ENCODE measurements around the gene KCTD17. TPM values are rescaled to one million over a fixed set of nuclear protein-coding genes. Genes with fewer than 3 reads are reported as not detected.

The KCTD17 gene
- total and polyA plus RNA-seq, 2 of the 13 experiments (the other 11 are each of a cell fraction or from before 2014, with no cell fraction given): 5.3 to 11.7 TPM

DNA sequence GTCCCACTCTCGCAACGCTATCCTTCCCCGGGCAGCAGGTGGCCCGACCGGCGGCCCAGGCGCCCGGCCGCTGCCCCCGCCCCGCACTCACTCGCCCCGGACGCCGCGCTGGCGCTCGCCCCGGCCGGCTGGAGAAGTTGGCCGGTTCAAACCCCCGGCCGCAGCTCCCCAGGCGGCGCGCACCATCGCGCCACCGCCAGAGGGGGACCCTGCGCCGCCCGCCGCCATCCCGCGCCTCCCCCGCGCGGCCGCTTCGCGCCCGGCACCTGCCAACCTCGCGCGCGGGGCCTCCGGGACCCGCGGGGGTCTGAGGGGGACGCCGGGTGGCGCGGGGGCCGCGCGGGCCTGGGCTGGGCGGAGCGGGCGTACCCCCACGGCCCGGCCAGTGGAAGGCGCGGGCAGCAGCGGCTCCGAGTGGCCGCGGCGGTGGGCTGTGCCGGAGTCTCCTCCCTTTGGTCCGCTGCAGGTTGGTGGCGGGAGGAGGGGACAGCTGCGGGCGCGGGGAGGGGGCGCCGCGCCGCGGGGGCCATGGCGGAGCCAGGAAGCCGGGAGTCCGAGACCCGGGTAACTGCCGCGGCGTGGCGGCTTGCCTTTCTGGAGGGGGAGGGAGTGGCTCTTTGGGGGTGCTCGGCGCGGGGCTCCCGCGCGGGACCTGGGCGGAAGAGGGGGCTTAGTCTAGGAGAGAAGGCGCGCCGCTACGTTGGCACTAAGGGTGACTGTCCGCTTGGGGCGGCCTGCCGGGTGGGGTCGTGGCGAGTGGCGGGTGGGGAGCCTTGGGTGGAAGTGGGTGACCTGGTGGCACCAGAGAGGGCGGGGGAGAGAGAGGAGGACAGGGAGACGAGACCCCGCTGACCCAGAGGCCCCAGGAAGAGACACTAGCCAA lies 32.0 kb upstream of the KCTD17 start, which contains the start of the genes MPST and TST (continued):
- TF ChIP-seq KDM5B (CRISPR knock-in tag; IDR thresholded peaks at IDR 0.05; ENCODE audit: borderline replicate concordance) (no peak; the same call in none of the 2 replicates), ZZZ3 (CRISPR knock-in tag; IDR thresholded peaks at IDR 0.05; ENCODE audit: borderline replicate concordance) (no peak), ZNF572 (CRISPR knock-in tag; IDR thresholded peaks at IDR 0.05) (no peak), ELF4 (CRISPR knock-in tag; IDR thresholded peaks at IDR 0.05; ENCODE audit: borderline replicate concordance) (no peak), NBN (conservative IDR thresholded peaks at IDR 0.05) (no peak), ADNP (CRISPR knock-in tag; IDR thresholded peaks at IDR 0.05) (no peak), ESRRA (CRISPR knock-in tag; IDR thresholded peaks at IDR 0.05; ENCODE audit: low read depth) (no peak), PHF21A (CRISPR knock-in tag; IDR thresholded peaks at IDR 0.05) (peak; percentile 20; the same call in 1 of the 2 replicates), YEATS4 (CRISPR knock-in tag; IDR thresholded peaks at IDR 0.05; ENCODE audit: borderline replicate concordance) (peak; percentile 14; the same call in 1 of the 2 replicates), JUNB (CRISPR knock-in tag; IDR thresholded peaks at IDR 0.05; ENCODE audit: borderline replicate concordance) (no peak), GATAD2A (CRISPR knock-in tag; IDR thresholded peaks at IDR 0.05) (no peak), GMEB2 (CRISPR knock-in tag; IDR thresholded peaks at IDR 0.05; ENCODE audit: low read depth) (no peak), HES4 (CRISPR knock-in tag; IDR thresholded peaks at IDR 0.05; ENCODE audit: borderline replicate concordance) (no peak), ZNF670 (CRISPR knock-in tag; IDR thresholded peaks at IDR 0.05; ENCODE audit: borderline replicate concordance) (no peak), RFX5 (IDR thresholded peaks at IDR 0.05; ENCODE audit: low read depth, low read length) (no peak), ZSCAN30 (CRISPR knock-in tag; IDR thresholded peaks at IDR 0.05) (no peak; the same call in 1 of the 2 replicates), ARHGAP35 (CRISPR knock-in tag; IDR thresholded peaks at IDR 0.05; ENCODE audit: borderline replicate concordance) (no peak), PHF8 (CRISPR knock-in tag; IDR thresholded peaks at IDR 0.05) (no peak; the same call in 1 of the 2 replicates), ZNF296 (CRISPR knock-in tag; conservative IDR thresholded peaks at IDR 0.05) (0 out of 2 replicates have a peak, but pooled peaks have one; percentile 37), SMAD9 (CRISPR knock-in tag; IDR thresholded peaks at IDR 0.05) (peak; percentile 66; the same call in 1 of the 2 replicates), ASH2L (IDR thresholded peaks at IDR 0.05; ENCODE audit: insufficient read length, low read depth, low read length) (no peak), HOXA3 (CRISPR knock-in tag; IDR thresholded peaks at IDR 0.05) (peak; percentile 28), PHF20 (CRISPR knock-in tag; IDR thresholded peaks at IDR 0.05) (no peak)
- TF ChIP-seq, protein P1, sequence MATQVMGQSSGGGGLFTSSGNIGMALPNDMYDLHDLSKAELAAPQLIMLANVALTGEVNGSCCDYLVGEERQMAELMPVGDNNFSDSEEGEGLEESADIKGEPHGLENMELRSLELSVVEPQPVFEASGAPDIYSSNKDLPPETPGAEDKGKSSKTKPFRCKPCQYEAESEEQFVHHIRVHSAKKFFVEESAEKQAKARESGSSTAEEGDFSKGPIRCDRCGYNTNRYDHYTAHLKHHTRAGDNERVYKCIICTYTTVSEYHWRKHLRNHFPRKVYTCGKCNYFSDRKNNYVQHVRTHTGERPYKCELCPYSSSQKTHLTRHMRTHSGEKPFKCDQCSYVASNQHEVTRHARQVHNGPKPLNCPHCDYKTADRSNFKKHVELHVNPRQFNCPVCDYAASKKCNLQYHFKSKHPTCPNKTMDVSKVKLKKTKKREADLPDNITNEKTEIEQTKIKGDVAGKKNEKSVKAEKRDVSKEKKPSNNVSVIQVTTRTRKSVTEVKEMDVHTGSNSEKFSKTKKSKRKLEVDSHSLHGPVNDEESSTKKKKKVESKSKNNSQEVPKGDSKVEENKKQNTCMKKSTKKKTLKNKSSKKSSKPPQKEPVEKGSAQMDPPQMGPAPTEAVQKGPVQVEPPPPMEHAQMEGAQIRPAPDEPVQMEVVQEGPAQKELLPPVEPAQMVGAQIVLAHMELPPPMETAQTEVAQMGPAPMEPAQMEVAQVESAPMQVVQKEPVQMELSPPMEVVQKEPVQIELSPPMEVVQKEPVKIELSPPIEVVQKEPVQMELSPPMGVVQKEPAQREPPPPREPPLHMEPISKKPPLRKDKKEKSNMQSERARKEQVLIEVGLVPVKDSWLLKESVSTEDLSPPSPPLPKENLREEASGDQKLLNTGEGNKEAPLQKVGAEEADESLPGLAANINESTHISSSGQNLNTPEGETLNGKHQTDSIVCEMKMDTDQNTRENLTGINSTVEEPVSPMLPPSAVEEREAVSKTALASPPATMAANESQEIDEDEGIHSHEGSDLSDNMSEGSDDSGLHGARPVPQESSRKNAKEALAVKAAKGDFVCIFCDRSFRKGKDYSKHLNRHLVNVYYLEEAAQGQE (IDR thresholded peaks at IDR 0.05; ENCODE audit: borderline replicate concordance in 1 of 2, low read depth in 1 of 2, low read length in 2 of 2): peak in 1 of 2 experiments; percentile 30; a peak in 1 of 4 replicates
- TF ChIP-seq, protein P2, sequence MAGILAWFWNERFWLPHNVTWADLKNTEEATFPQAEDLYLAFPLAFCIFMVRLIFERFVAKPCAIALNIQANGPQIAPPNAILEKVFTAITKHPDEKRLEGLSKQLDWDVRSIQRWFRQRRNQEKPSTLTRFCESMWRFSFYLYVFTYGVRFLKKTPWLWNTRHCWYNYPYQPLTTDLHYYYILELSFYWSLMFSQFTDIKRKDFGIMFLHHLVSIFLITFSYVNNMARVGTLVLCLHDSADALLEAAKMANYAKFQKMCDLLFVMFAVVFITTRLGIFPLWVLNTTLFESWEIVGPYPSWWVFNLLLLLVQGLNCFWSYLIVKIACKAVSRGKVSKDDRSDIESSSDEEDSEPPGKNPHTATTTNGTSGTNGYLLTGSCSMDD (CRISPR knock-in tag; IDR thresholded peaks at IDR 0.05): no peak
